Esophagus muscularis mucosa (tissue), 4 donors: ENCODE results near the gene STK32B. TPM values are rescaled to one million over a fixed set of nuclear protein-coding genes. Genes with fewer than 3 reads are reported as not detected.
A peak's percentile ranks its signal among the peaks of the same experiment; 100 is the strongest.

Experiments
- DNase-seq: peaks from one replicate; pipeline ENCODE4 v3.0.0-alpha.2; 2017; ENCODE audit errors: extremely low spot score
- H3K27ac ChIP-seq, 4 donors: fragments of 200-600 bp; sonication (generic); replicated peaks in 1 of 4; 1 replicate in 3 of 4; 2 replicates in 1 of 4; pipeline ENCODE4 v1.5.1; 2016 to 2019; ENCODE audit warnings: mild to moderate bottlenecking in 1 of 4
- H3K27me3 ChIP-seq, 4 donors: fragments of 200-600 bp; sonication (generic); one replicate each; pipeline versions ENCODE4 v1.5.1 to v1.6.0; 2016 to 2019
- H3K36me3 ChIP-seq, 4 donors: fragments of 200-600 bp; sonication (generic); one replicate each; pipeline ENCODE4 v1.5.1; 2016 to 2019
- H3K4me1 ChIP-seq, 4 donors: fragments of 200-600 bp; sonication (generic); one replicate each; pipeline ENCODE4 v1.5.1; 2016 to 2019
- H3K4me3 ChIP-seq, 4 donors: fragments of 200-600 bp; sonication (generic); 1 replicate in 2 of 4; 2 replicates in 2 of 4; pipeline ENCODE4 v1.5.1; 2016 to 2019; ENCODE audit warnings: mild to moderate bottlenecking in 4 of 4, moderate library complexity in 1 of 4
- H3K9me3 ChIP-seq, 4 donors: fragments of 200-600 bp; sonication (generic); 1 replicate in 3 of 4; 2 replicates in 1 of 4; pipeline ENCODE4 v1.5.1; 2016 to 2019
- EP300 ChIP-seq: sonication (generic); formaldehyde crosslinking; IDR thresholded peaks from one replicate; pipeline ENCODE4 v1.6.1; 2017; ENCODE audit warnings: antibody characterized with exemption
- POLR2A ChIP-seq: fragments of 450-650 bp; IDR thresholded peaks from one replicate; pipeline ENCODE4 v1.6.1; 2017; ENCODE audit warnings: antibody characterized with exemption, moderate library complexity, mild to moderate bottlenecking, low read depth
- POLR2AphosphoS5 ChIP-seq, 2 donors: sonication (generic); formaldehyde crosslinking; IDR thresholded peaks; one replicate each; pipeline ENCODE4 v1.6.1; 2017; ENCODE audit warnings: antibody characterized with exemption in 2 of 2
- WGBS: methylation state at CpG from one replicate; pipeline ENCODE4 v1.1.5; 2018; 5-methylcytosine and 5-hydroxymethylcytosine counted together
- intact Hi-C: fragments of 100-400 bp; cut with DNase I; formaldehyde crosslinking; loops from one replicate; pipeline ENCODE4 v1.15.1; 2023
- total RNA-seq, 4 donors: library from RNA; depleted of rRNA; stranded (reverse); fragments of >200 nt; gene quantifications; one replicate each; pipeline versions ENCODE4 v1.1.0 to v1.2.1, GENCODE V29; 2016
- TF ChIP-seq, protein P1 (sequence below), 3 experiments: fragments of 200-600 bp in 2 of 3; fragments of 450-650 bp in 1 of 3; sonication (generic) in 2 of 3; IDR thresholded peaks; one replicate each; pipeline ENCODE4 v1.5.1; 2017 to 2019; ENCODE audit warnings: antibody characterized with exemption in 3 of 3, mild to moderate bottlenecking in 2 of 3, moderate library complexity in 1 of 3

STK32B gene
- total RNA-seq, 4 donors from 2014 or later = 1.7 to 3.8 (median 2.7) TPM

DNA sequence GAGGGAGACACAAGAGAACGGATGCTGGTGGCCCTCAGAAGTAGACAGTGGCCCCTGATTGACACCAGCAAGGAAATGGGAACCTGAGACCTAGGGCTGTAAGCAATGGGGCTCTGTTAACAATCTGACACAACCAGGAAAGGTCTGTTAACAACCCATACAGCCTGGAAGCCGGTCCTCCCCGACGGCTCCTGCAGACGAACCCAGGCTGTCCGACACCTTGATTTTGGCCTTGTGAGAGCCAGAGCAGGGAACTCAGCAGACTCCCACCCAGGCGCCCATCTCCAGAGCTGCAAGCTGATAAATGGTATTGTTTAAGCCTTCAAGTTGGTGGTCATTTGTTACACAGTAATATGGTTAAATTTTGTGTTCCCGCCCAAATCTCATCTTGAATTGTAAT lies 21.8 kb upstream of the STK32B start:
- TF ChIP-seq, protein P1, sequence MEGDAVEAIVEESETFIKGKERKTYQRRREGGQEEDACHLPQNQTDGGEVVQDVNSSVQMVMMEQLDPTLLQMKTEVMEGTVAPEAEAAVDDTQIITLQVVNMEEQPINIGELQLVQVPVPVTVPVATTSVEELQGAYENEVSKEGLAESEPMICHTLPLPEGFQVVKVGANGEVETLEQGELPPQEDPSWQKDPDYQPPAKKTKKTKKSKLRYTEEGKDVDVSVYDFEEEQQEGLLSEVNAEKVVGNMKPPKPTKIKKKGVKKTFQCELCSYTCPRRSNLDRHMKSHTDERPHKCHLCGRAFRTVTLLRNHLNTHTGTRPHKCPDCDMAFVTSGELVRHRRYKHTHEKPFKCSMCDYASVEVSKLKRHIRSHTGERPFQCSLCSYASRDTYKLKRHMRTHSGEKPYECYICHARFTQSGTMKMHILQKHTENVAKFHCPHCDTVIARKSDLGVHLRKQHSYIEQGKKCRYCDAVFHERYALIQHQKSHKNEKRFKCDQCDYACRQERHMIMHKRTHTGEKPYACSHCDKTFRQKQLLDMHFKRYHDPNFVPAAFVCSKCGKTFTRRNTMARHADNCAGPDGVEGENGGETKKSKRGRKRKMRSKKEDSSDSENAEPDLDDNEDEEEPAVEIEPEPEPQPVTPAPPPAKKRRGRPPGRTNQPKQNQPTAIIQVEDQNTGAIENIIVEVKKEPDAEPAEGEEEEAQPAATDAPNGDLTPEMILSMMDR (IDR thresholded peaks at IDR 0.05) = no peak
- TF ChIP-seq POLR2AphosphoS5 (IDR thresholded peaks at IDR 0.05) = no peak
- no peak for TF ChIP-seq POLR2A
- TF ChIP-seq EP300 = no peak
- no peaks in the 10 kb centered on the region for H3K27me3 ChIP-seq
- H3K36me3 ChIP-seq = no peaks in the 10 kb centered on the region
- H3K27ac ChIP-seq = no peak overlapping the region
- WGBS = 83% methylated on average over 8 of the region's 8 CpGs
- intact Hi-C loops = no loop called here
- DNase-seq = no peak
- H3K4me3 ChIP-seq = no peak overlapping the region
- no peaks in the 10 kb centered on the region for H3K9me3 ChIP-seq
- peaks cover 15 to 20% (median 17%) of the 10 kb centered on the region in 4 donors for H3K4me1 ChIP-seq

DNA sequence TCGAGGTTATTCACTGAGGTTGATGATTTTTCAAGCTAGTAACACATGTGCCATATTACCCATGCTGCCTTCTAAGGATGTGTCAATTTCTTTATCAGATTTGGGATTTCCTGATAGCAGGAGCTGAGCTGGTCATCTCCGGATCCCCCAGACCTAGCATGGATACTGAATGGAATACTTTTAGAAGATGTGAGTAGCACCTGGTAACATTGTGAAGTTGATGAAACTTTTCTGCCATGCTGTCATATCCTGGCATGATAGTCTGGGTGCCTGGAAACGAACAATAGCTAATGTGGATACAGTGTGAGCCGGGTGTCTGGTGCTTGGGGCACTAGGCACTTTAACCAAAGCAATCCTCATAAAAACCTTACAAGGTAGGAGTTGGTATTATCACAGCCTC lies 21.1 kb upstream of the STK32B start:
- intact Hi-C loops = no loop called here

DNA sequence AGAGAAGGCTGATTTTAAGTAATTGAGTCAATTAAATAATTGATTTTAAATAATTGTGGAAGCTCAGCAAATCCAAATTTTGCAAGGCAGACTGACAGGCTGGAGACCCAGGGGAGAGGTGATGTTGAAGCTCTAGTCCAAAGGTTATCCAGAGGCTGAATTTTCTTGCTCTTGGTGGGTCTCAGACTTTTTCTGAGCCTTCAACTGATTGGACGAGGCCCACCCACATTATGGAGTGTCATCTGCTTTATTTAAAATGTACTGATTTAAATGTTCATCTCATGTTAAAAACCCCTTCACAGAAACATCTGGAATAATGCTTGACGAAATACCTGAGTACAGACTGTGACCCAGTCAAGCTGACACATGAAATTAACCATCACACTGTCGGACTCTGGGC lies 20.4 kb upstream of the STK32B start:
- H3K36me3 ChIP-seq = no peaks in the 10 kb centered on the region
- no peak overlapping the region for H3K27ac ChIP-seq
- no peak overlapping the region for H3K4me3 ChIP-seq
- no peak for DNase-seq
- H3K4me1 ChIP-seq = peaks cover 22 to 31% (median 27%) of the 10 kb centered on the region in 4 donors
- intact Hi-C loops = no loop called here
- H3K27me3 ChIP-seq = no peaks in the 10 kb centered on the region
- no peaks in the 10 kb centered on the region for H3K9me3 ChIP-seq
- TF ChIP-seq POLR2AphosphoS5 (IDR thresholded peaks at IDR 0.05) = no peak
- TF ChIP-seq, protein P1 (IDR thresholded peaks at IDR 0.05) = no peak
- no peak for TF ChIP-seq POLR2A
- no peak for TF ChIP-seq EP300
- 89% methylated on average over 3 of the region's 3 CpGs for WGBS

More for the DNA sequence above, 21.1 kb upstream of the STK32B start:
- DNase-seq = no peak
- H3K4me3 ChIP-seq = no peak overlapping the region
- H3K9me3 ChIP-seq = no peaks in the 10 kb centered on the region
- no peaks in the 10 kb centered on the region for H3K36me3 ChIP-seq
- no peaks in the 10 kb centered on the region for H3K27me3 ChIP-seq
- H3K27ac ChIP-seq = no peak overlapping the region
- WGBS = 82% methylated on average over 4 of the region's 4 CpGs
- H3K4me1 ChIP-seq = peaks cover 22 to 28% (median 24%) of the 10 kb centered on the region in 4 donors
- no peak for TF ChIP-seq POLR2A
- no peak for TF ChIP-seq EP300
- no peak for TF ChIP-seq POLR2AphosphoS5 (IDR thresholded peaks at IDR 0.05)
- TF ChIP-seq, protein P1 (IDR thresholded peaks at IDR 0.05) = no peak

DNA sequence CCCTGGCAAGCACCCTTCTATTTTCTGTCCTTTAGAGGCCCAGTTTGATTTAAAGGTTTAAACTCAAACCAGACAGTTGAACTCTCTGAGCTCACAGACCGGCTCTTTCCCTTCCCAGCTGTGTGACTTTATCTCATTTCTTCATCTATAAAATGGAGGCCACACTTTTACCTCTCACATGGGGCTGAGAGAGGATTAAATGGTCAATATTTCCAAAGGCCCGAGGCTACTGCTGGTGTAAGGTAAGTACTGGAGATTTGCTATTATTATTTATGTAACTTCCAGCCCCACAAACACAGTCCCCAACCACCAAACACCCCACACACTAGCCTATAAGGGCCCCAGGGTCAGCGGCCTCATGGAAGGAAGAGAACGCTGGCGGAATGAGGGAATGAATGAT lies 18.5 kb upstream of the STK32B start:
- DNase-seq = no peak
- no peaks in the 10 kb centered on the region for H3K36me3 ChIP-seq
- peaks cover 22 to 41% (median 35%) of the 10 kb centered on the region in 4 donors for H3K4me1 ChIP-seq
- intact Hi-C loops = no loop called here
- no peak overlapping the region for H3K4me3 ChIP-seq
- no peaks in the 10 kb centered on the region for H3K27me3 ChIP-seq
- peak overlapping the region; percentile 36 to 56 (median 47) for H3K27ac ChIP-seq
- TF ChIP-seq POLR2AphosphoS5 (IDR thresholded peaks at IDR 0.05) = no peak
- no peak for TF ChIP-seq POLR2A
- TF ChIP-seq, protein P1 (IDR thresholded peaks at IDR 0.05) = no peak
- TF ChIP-seq EP300 = no peak
- 73% methylated on average over 5 of the region's 5 CpGs for WGBS
- no peaks in the 10 kb centered on the region for H3K9me3 ChIP-seq

DNA sequence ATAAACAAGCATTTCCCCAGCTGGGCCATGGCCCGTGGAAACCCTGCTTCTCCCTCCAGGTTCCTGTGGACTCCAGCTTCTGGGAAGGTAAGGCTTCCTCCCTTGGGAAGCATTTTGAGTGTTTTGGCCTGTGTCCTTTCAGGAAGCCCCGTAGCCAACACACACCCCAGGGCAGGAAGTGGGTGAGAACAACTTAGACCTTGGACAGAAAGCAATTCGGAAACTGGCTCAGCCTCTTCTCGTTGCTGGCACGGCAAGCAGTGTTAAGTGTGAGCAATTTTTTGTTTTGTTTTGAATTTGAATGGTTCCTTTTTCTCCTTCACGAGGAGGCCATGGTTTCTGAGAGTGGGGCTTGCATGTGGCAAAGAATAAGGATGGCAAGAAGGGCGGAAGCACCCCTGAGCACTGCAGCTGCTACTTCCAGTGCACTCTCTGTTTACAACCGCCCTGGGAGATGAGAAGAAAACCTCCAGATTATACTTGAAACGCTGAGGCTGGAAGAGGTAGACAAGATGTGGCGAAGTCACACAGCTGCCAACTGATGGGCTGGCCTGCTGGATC lies 17.9 kb upstream of the STK32B start:
- H3K27ac ChIP-seq = peak overlapping the region; percentile 36 to 56 (median 47)
- peaks cover 0 to 2% (median 0%) of the 10 kb centered on the region in 4 donors for H3K27me3 ChIP-seq
- TF ChIP-seq, protein P1 (IDR thresholded peaks at IDR 0.05) = no peak
- peak; percentile 21 to 27 for TF ChIP-seq POLR2AphosphoS5 (IDR thresholded peaks at IDR 0.05)
- no peaks in the 10 kb centered on the region for H3K36me3 ChIP-seq
- H3K9me3 ChIP-seq = no peaks in the 10 kb centered on the region
- WGBS = 30% methylated on average over 10 of the region's 10 CpGs
- peaks cover 22 to 47% (median 41%) of the 10 kb centered on the region in 4 donors for H3K4me1 ChIP-seq
- DNase-seq = no peak
- intact Hi-C loops = no loop called here
- no peak overlapping the region for H3K4me3 ChIP-seq
